ENCODE data around the gene FADS1. TPM values are rescaled to one million over a fixed set of nuclear protein-coding genes. Genes with fewer than 3 reads are reported as not detected.

The FADS1 gene
- total RNA-seq, 1 experiment from 2014 or later, result 45.9 TPM

- no peak for DNase-seq (ENCODE audit: low read depth, low spot score)
- in situ Hi-C loops (cut with HindIII; ENCODE audit: low pct_unique_long_range_greater_than_20kb, low sequenced_read_pairs), result no loop called here
These were observed 10.0 kb downstream of the FADS1 start for GRCh38 chr11:61806785-61807184.

- DNase-seq (ENCODE audit: low read depth, low spot score), result no peak
- in situ Hi-C loops (cut with HindIII; ENCODE audit: low pct_unique_long_range_greater_than_20kb, low sequenced_read_pairs), result no loop called here
These were observed 11.7 kb downstream of the FADS1 start for GRCh38 chr11:61805146-61805545.

- in situ Hi-C loops (cut with HindIII; ENCODE audit: low pct_unique_long_range_greater_than_20kb, low sequenced_read_pairs), result no loop called here
- peak; percentile 37 for DNase-seq (ENCODE audit: low read depth, low spot score)
These were observed 12.7 kb downstream of the FADS1 start for GRCh38 chr11:61803889-61804647.

GRCh38 chr11:61802605-61803004 lies 14.2 kb downstream of the FADS1 start:
- DNase-seq (ENCODE audit: low read depth, low spot score), result no peak
- in situ Hi-C loops (cut with HindIII; ENCODE audit: low pct_unique_long_range_greater_than_20kb, low sequenced_read_pairs), result no loop called here

GRCh38 chr11:61800331-61801281 lies 16.2 kb downstream of the FADS1 start:
- no peak for DNase-seq (ENCODE audit: low read depth, low spot score)
- in situ Hi-C loops (cut with HindIII; ENCODE audit: low pct_unique_long_range_greater_than_20kb, low sequenced_read_pairs), result no loop called here

- no peak for DNase-seq (ENCODE audit: low read depth, low spot score)
These were observed 17.0 kb downstream of the FADS1 start for GRCh38 chr11:61799665-61800284.

GRCh38 chr11:61797263-61797944 lies 19.4 kb downstream of the FADS1 start:
- in situ Hi-C loops (cut with HindIII; ENCODE audit: low pct_unique_long_range_greater_than_20kb, low sequenced_read_pairs), result no loop called here
- peak; percentile 77 for DNase-seq (ENCODE audit: low read depth, low spot score)

More at GRCh38 chr11:61799665-61800284, 17.0 kb downstream of the FADS1 start:
- in situ Hi-C loops (cut with HindIII; ENCODE audit: low pct_unique_long_range_greater_than_20kb, low sequenced_read_pairs), result no loop called here

- DNase-seq (ENCODE audit: low read depth, low spot score), result no peak
- in situ Hi-C loops (cut with HindIII; ENCODE audit: low pct_unique_long_range_greater_than_20kb, low sequenced_read_pairs), result no loop called here
These were observed 20.8 kb downstream of the FADS1 start for GRCh38 chr11:61795876-61796526.

GRCh38 chr11:61795459-61795858 lies 21.3 kb downstream of the FADS1 start:
- in situ Hi-C loops (cut with HindIII; ENCODE audit: low pct_unique_long_range_greater_than_20kb, low sequenced_read_pairs), result no loop called here
- DNase-seq (ENCODE audit: low read depth, low spot score), result no peak

- in situ Hi-C loops (cut with HindIII; ENCODE audit: low pct_unique_long_range_greater_than_20kb, low sequenced_read_pairs), result no loop called here
- DNase-seq (ENCODE audit: low read depth, low spot score), result no peak
These were observed 22.2 kb downstream of the FADS1 start for GRCh38 chr11:61794579-61794978.

GRCh38 chr11:61793829-61794204 lies 23.0 kb downstream of the FADS1 start:
- no peak for DNase-seq (ENCODE audit: low read depth, low spot score)
- in situ Hi-C loops (cut with HindIII; ENCODE audit: low pct_unique_long_range_greater_than_20kb, low sequenced_read_pairs), result no loop called here

- no peak for DNase-seq (ENCODE audit: low read depth, low spot score)
- in situ Hi-C loops (cut with HindIII; ENCODE audit: low pct_unique_long_range_greater_than_20kb, low sequenced_read_pairs), result no loop called here
These were observed 23.5 kb downstream of the FADS1 start for GRCh38 chr11:61793083-61793828.

- in situ Hi-C loops (cut with HindIII; ENCODE audit: low pct_unique_long_range_greater_than_20kb, low sequenced_read_pairs), result no loop called here
- peak; percentile 94 for DNase-seq (ENCODE audit: low read depth, low spot score)
These were observed 24.3 kb downstream of the FADS1 start, which contains the start of the genes FEN1 and TMEM258 for GRCh38 chr11:61792310-61793082. FEN1 (plus strand) TSS chr11:61792911; CDS start chr11:61795362, 2,451 bp downstream. TMEM258 (minus strand) TSS chr11:61792599; CDS start chr11:61792558, 41 bp downstream.

- in situ Hi-C loops (cut with HindIII; ENCODE audit: low pct_unique_long_range_greater_than_20kb, low sequenced_read_pairs), result no loop called here
- peak; percentile 98 for DNase-seq (ENCODE audit: low read depth, low spot score)
These were observed 25.0 kb downstream of the FADS1 start for GRCh38 chr11:61791737-61792309.

- in situ Hi-C loops (cut with HindIII; ENCODE audit: low pct_unique_long_range_greater_than_20kb, low sequenced_read_pairs), result no loop called here
- peak; percentile 81 for DNase-seq (ENCODE audit: low read depth, low spot score)
These were observed 28.8 kb downstream of the FADS1 start for GRCh38 chr11:61787928-61788491.
